ENCODE results near the gene LDLRAD3.

GRCh38 chr11:36074941-36075431 is 131.1 kb downstream of the LDLRAD3 start:
- TF ChIP-seq CTCF (IDR thresholded peaks at IDR 0.05) (no peak), POLR2A (IDR thresholded peaks at IDR 0.05) (no peak)
